Activated CD4-positive, alpha-beta T cell treated with anti-CD3 and anti-CD28 coated beads for 36 hours (primary cell): Measurements from ENCODE around the gene SLC40A1. TPM values are rescaled to one million over a fixed set of nuclear protein-coding genes. Genes with fewer than 3 reads are reported as not detected.

Experiments
- ATAC-seq: fragments of 200-7000 bp; cut with Tn5 transposase; one replicate; pipeline ENCODE4 v1.10.0; 2021; ENCODE audit warnings: mild to moderate bottlenecking, moderate library complexity
- CTCF ChIA-PET: fragments of 350-600 bp; sonication (Branson Sonifier 250); formaldehyde crosslinking; loops from one replicate; lab custom pipeline; 2021; ENCODE audit warnings: antibody characterized with exemption; lab: Charles Lee
- POLR2A ChIA-PET: fragments of 350-600 bp; sonication (Branson Sonifier 250); formaldehyde crosslinking; loops from one replicate; lab custom pipeline; 2021; ENCODE audit warnings: antibody characterized with exemption, inconsistent platforms; lab: Charles Lee
- DNase-seq: peaks from one replicate; pipeline ENCODE4 v3.0.0-alpha.2; 2020
- H3K27ac Mint-ChIP-seq: one replicate; pipeline ENCODE4 v1.8.0; 2021; ENCODE audit warnings: mixed read lengths
- H3K27me3 Mint-ChIP-seq: one replicate; pipeline ENCODE4 v1.8.0; 2021; ENCODE audit warnings: mixed read lengths
- H3K36me3 Mint-ChIP-seq: one replicate; pipeline ENCODE4 v1.8.0; 2021; ENCODE audit warnings: low read depth, mixed read lengths
- H3K4me1 Mint-ChIP-seq: one replicate; pipeline ENCODE4 v1.8.0; 2021; ENCODE audit warnings: mixed read lengths
- H3K4me3 Mint-ChIP-seq: one replicate; pipeline ENCODE4 v1.8.0; 2021; ENCODE audit warnings: mild to moderate bottlenecking, moderate library complexity, mixed read lengths
- H3K9me3 Mint-ChIP-seq: one replicate; pipeline ENCODE4 v1.8.0; 2021; ENCODE audit warnings: low read depth, mixed read lengths
- intact Hi-C, 2 experiments: fragments of 100-400 bp; cut with DNase I in 1 of 2; cut with micrococcal nuclease in 1 of 2; formaldehyde crosslinking; loops; one replicate each; pipeline versions ENCODE4 v1.14.2 to v1.15.1; 2022 to 2024; cut with DNase I, micrococcal nuclease
- total RNA-seq, 2 experiments: library from RNA; stranded (reverse); gene quantifications; one replicate each; pipeline ENCODE4 v1.2.3, GENCODE V29; 2021

SLC40A1 gene, protein sequence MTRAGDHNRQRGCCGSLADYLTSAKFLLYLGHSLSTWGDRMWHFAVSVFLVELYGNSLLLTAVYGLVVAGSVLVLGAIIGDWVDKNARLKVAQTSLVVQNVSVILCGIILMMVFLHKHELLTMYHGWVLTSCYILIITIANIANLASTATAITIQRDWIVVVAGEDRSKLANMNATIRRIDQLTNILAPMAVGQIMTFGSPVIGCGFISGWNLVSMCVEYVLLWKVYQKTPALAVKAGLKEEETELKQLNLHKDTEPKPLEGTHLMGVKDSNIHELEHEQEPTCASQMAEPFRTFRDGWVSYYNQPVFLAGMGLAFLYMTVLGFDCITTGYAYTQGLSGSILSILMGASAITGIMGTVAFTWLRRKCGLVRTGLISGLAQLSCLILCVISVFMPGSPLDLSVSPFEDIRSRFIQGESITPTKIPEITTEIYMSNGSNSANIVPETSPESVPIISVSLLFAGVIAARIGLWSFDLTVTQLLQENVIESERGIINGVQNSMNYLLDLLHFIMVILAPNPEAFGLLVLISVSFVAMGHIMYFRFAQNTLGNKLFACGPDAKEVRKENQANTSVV
- total RNA-seq: 1 to 10 TPM; 4.2 TPM

DNA sequence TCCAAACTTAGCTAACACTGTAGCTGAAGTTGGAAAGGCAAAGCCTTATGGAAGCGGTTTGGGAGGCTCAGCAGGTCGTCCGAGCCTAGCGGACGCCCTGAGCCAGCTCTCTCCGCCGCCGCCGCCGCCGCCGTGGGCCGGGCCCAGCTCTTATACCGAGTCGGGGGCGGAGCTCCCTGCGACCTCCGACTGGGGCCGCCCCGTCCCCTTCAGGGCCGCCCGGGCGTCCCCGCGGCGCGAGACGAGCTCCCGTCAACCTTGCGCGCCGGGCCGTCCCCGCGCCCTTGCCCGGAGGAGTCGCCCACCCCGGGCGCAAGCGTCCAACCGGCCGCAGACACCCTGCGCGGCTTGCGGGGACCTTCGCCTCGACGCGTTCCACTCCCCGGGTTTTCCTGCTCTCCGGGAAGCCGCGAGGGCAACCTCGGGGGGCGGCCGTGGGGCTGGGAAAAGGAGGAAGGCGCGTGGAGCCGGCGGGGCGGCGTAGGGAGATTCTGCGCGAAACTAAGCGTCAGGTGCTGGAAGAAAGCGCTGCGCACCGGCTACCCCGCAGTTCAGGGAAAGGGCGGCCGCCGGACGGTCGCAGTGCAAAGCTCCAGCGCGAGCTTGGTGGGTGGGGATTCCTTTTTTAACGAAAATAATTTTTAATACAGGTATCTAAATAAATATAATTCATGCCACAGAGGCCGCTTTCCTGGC is at the start of gene SLC40A1:
Gene SLC40A1, minus strand, starts transcription at position 129 of the 696 bp plus-strand sequence. CDS start 326 bp downstream, outside the sequence.
- H3K36me3 Mint-ChIP-seq: no peaks in the 10 kb centered on the region
- H3K27me3 Mint-ChIP-seq: peaks cover 16% of the 10 kb centered on the region
- ATAC-seq (peak; percentile 97), DNase-seq (peak; percentile 82)
- H3K4me1 Mint-ChIP-seq: peaks cover 41% of the 10 kb centered on the region
- no peaks in the 10 kb centered on the region for H3K9me3 Mint-ChIP-seq
- ChIA-PET POLR2A (interaction anchor here (0.6 to 0.9 kb wide), 3 partner anchors 13 to 82 kb away, joined by 4 to 11 read pairs (median 5); no protein-coding TSS in a partner anchor), CTCF (interaction anchor here (0.5 to 1.1 kb wide), 6 partner anchors 10 to 1915 kb away, joined by 3 to 6 read pairs (median 4); no protein-coding TSS in a partner anchor)
- intact Hi-C loops: loop anchor here (1.0 to 5.0 kb wide), 4 partner anchors 60 to 201 kb away; partner anchors contain the start of genes WDR75 (in 2 of the 2), ORMDL1 (in 1 of the 2) and PMS1 (in 1 of the 2)
- peak within 1 kb of the TSS; percentile 80 for H3K27ac Mint-ChIP-seq
- peak within 1 kb of the TSS; percentile 75 for H3K4me3 Mint-ChIP-seq

DNA sequence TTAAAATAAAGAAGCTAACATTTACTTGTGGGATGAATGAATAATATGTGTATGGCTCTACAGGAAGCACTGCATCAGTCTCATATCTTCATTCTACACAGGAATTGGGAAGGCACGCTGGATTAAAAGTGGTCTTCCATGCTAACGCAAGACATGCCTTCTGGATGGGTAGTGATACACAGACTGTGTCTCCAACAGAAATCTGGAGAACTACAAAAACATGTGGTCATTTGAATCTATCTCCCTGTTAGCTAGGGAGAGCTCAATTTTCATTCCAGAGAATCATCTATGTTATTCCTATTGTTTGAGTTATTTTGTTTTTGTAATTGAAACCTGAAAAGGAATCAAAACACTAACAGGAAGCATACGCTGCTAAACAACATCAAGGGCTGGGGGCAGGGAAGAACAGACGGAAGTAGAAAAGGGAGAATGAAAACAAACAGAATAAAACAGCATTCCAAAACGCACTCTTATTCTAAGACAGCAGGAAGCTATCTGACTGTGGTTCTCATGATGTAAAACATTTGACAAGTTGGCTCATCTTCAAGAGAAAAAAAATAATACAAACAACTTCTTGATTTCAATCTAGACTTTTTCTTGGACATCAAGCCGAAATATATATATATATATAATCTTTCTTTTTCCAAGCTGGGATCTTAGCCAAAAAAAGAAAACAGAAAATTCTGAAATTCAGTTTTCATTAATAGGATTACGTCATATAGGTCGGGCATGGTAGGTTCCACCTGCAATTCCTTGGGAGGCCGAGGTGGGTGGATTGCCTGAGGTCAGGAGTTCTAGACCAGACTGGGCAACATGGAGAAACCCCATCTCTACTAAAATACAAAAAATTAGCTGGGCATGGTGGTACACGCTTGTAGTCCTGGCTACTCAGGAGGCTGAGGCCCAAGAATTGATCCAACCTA is 49.2 kb upstream of the SLC40A1 start:
- H3K36me3 Mint-ChIP-seq: no peaks in the 10 kb centered on the region
- POLR2A ChIA-PET: no interaction called here
- H3K27ac Mint-ChIP-seq: no peak overlapping the region
- no peak for ATAC-seq
- H3K4me3 Mint-ChIP-seq: no peak overlapping the region
- no peaks in the 10 kb centered on the region for H3K9me3 Mint-ChIP-seq
- no peaks in the 10 kb centered on the region for H3K27me3 Mint-ChIP-seq
- CTCF ChIA-PET: interaction anchor here (1.3 to 1.9 kb wide), 2 partner anchors 10 to 14 kb away, joined by 4 to 5 read pairs; no protein-coding TSS in a partner anchor
- intact Hi-C loops: loop anchor here in 1 of 2 experiments (10.0 kb wide), 1 partner anchor 165 kb away; no protein-coding TSS in a partner anchor
- H3K4me1 Mint-ChIP-seq: peaks cover 13% of the 10 kb centered on the region
- DNase-seq: no peak

DNA sequence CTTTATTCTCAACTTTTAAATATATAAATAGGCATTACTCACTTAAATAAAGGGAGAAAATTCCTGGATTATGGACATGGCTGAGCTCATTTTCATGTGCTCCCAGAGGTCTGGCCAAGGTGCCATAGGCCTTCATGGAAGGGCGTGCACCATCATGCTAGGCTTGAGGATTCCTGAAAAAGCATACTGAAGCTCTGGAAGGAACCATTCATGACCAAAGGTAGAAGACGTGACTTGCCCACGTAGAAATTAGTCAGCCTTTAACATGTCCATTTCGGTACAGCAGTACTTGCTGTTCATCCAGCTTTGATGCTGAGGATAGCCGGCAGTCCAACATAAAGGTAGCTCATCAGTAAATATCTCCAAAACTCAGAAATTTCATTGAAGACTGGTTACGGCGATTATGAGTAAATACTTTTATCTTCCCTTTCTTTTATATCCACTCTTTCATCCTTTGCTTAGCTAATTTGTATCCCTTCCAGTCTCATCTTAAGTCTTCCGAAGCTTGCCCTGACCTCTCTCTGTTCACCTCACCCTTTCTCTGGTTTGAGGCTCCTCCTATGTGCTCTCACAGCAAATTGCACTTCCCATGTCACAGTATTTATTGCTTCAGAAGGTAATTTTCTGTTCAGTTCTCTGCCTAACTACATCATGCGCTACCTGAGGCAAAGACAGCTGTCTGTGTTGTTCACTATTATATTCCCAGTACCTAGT is 48.4 kb upstream of the SLC40A1 start:
- H3K27ac Mint-ChIP-seq: no peak overlapping the region
- POLR2A ChIA-PET: interaction anchor here (0.8 kb wide), 1 partner anchor 117 kb away, joined by 11 read pairs; no protein-coding TSS in a partner anchor
- H3K4me1 Mint-ChIP-seq: peaks cover 18% of the 10 kb centered on the region
- no peaks in the 10 kb centered on the region for H3K36me3 Mint-ChIP-seq
- CTCF ChIA-PET: interaction anchor here (1.3 to 1.9 kb wide), 2 partner anchors 9 to 14 kb away, joined by 4 to 5 read pairs; no protein-coding TSS in a partner anchor
- intact Hi-C loops: no loop called here
- ATAC-seq (no peak), DNase-seq (no peak)
- H3K27me3 Mint-ChIP-seq: no peaks in the 10 kb centered on the region
- H3K9me3 Mint-ChIP-seq: no peaks in the 10 kb centered on the region
- H3K4me3 Mint-ChIP-seq: no peak overlapping the region

DNA sequence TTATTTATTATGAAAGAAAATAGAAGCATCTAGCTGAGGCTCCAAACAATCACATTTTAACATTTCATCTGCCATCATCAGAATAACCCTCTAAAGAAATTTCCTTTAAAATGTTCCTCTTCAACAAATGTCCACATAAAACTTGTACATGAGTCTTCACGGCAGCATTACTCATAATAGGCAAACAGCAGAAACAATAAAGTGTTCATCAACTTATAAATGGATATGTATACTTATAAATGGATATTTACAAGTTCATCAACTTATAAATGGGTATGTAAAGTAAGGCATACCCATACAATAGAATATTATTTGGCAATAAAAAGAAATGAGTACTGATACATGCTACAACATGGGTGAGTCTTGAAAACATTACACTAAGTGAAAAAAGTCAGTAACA is 47.2 kb upstream of the SLC40A1 start:
- H3K36me3 Mint-ChIP-seq: no peaks in the 10 kb centered on the region
- CTCF ChIA-PET: no interaction called here
- no peak overlapping the region for H3K4me3 Mint-ChIP-seq

DNA sequence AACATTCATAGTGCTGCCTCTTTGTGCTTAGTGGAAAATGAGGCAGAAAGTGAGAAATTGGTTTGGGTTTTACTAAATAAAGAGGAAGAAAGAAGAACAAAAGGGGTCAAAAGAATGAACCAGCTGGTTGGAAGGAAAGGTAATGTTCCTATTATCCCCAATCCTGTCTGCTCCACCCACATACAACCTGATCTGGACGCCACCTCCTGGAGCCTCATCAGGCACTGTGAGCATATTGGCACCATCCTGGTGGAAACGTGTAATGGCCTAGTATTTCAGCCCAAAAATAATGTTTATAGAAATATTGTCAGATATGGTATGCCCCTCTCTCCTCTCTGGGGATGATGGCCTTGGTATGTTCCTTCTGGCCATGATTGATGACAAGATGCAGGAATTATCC is 45.0 kb upstream of the SLC40A1 start:
- no peak overlapping the region for H3K4me3 Mint-ChIP-seq
- H3K27me3 Mint-ChIP-seq: no peaks in the 10 kb centered on the region
- intact Hi-C loops: no loop called here
- no peak for ATAC-seq
- POLR2A ChIA-PET: no interaction called here
- no peak overlapping the region for H3K27ac Mint-ChIP-seq
- no peaks in the 10 kb centered on the region for H3K9me3 Mint-ChIP-seq
- DNase-seq: no peak
- H3K36me3 Mint-ChIP-seq: no peaks in the 10 kb centered on the region
- CTCF ChIA-PET: interaction anchor here (1.4 to 2.0 kb wide), 2 partner anchors 8 to 10 kb away, joined by 3 to 7 read pairs; no protein-coding TSS in a partner anchor
- H3K4me1 Mint-ChIP-seq: peaks cover 18% of the 10 kb centered on the region

More for the DNA sequence above, 47.2 kb upstream of the SLC40A1 start:
- peaks cover 18% of the 10 kb centered on the region for H3K4me1 Mint-ChIP-seq
- no peaks in the 10 kb centered on the region for H3K9me3 Mint-ChIP-seq
- DNase-seq (no peak), ATAC-seq (no peak)
- no peak overlapping the region for H3K27ac Mint-ChIP-seq
- POLR2A ChIA-PET: no interaction called here
- intact Hi-C loops: no loop called here
- H3K27me3 Mint-ChIP-seq: no peaks in the 10 kb centered on the region

DNA sequence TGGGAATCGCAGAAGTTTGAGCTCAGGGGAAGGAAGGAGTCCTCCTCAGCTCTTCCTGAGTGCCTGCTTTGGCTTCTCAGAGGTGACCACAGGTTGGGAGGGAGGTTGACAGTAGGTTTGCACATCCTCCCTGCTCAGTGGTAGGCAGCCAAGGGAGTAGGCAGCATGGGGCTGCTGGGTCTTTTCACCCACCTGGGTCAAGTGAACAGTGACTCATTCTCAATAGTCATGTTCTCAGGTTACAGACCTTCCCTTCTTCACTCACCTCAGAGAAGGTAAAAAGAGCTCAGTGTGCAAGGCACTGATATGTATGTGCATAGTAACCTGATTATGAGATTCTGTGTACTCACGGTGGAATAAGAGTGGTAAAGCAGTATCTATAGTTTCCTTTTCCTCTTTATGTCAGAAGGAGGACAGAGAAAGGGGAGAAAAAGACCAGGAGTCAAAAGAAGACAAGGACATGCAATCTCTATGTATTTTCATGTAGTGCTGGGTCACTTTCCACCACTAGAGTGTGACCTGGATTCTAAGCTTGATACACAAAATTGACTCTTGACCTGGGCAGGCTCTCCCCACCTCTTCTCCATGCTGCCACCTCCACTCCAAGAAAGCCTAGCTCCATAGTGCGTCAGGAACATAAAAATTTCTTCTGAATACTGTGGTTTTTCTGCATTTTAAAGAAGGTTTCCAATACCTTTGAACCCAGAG is 44.2 kb upstream of the SLC40A1 start:
- Mint-ChIP-seq H3K27me3 (no peaks in the 10 kb centered on the region), H3K36me3 (no peaks in the 10 kb centered on the region), H3K4me1 (peaks cover 18% of the 10 kb centered on the region), H3K9me3 (no peaks in the 10 kb centered on the region), H3K27ac (no peak overlapping the region), H3K4me3 (no peak overlapping the region)
- ATAC-seq (peak; percentile 57), DNase-seq (peak; percentile 6)
- ChIA-PET POLR2A (no interaction called here), CTCF (interaction anchor here (1.4 kb wide), 1 partner anchor 9 kb away, joined by 3 read pairs; no protein-coding TSS in a partner anchor)
- intact Hi-C loops: no loop called here

DNA sequence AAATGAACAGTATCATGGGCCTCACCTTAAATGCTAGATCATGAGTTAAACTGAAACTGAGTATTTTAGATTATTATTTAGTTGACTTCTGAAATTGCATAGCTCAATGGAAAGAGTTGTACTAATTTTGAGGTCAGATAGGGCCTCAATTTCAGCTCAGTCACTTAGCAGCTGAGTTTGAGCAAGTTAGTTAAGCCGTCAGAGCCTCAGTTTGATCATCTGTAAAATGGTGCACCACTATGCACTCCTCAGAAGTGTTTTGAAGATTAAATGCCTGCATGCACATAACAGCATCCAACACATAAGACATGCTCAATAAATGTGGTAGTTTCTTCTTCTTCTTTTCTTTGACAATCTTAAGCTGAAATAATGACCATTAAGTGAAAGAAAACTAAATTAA is 42.5 kb upstream of the SLC40A1 start:
- no peaks in the 10 kb centered on the region for H3K36me3 Mint-ChIP-seq
- CTCF ChIA-PET: interaction anchor here (1.4 kb wide), 1 partner anchor 12 kb away, joined by 3 read pairs; no protein-coding TSS in a partner anchor
- H3K27me3 Mint-ChIP-seq: no peaks in the 10 kb centered on the region
- H3K27ac Mint-ChIP-seq: no peak overlapping the region
- DNase-seq (no peak), ATAC-seq (no peak)
- no peak overlapping the region for H3K4me3 Mint-ChIP-seq
- intact Hi-C loops: no loop called here
- no peaks in the 10 kb centered on the region for H3K9me3 Mint-ChIP-seq
- peaks cover 18% of the 10 kb centered on the region for H3K4me1 Mint-ChIP-seq
- POLR2A ChIA-PET: no interaction called here

DNA sequence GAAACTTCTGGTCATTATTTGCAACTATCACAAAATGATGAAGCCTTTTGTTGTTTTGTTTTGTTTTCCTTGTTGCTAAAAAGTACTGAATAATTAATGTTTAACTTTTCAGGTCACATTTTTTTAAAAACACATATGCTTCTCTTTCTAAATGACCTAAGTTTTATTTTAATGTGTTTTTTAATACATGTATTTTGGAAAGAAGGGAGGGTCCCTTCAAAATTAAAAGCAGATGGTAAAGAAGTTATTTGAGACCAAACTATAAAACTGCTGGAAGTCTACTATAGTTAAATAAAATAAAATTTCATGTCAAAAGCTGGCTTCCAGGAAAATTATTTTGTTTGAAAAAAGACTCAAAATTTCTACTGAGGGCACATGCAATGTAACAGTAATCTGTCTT is 41.2 kb upstream of the SLC40A1 start:
- POLR2A ChIA-PET: no interaction called here
- Mint-ChIP-seq H3K27me3 (no peaks in the 10 kb centered on the region), H3K36me3 (no peaks in the 10 kb centered on the region), H3K4me3 (no peak overlapping the region), H3K4me1 (peaks cover 18% of the 10 kb centered on the region), H3K27ac (no peak overlapping the region), H3K9me3 (no peaks in the 10 kb centered on the region)
- ATAC-seq (no peak), DNase-seq (no peak)
- CTCF ChIA-PET: no interaction called here
- intact Hi-C loops: no loop called here

DNA sequence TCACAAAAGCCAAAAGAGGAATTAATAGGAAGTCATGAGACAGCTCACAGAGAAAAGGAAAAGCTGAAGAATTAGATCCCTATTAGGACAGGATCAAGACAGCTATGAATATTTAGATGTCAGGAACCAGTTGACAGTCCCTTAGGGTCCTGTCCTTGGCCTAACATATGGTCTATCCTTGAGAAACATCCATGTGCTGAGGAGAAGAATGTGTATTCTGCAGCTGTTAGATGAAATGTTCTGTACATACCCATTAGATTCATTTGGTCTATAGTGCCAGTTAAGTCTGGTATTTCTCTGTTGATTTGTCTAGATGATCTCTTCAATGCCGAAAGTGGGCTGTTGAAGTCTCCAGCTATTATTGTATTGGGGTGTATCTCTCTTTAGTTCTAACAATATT is 37.6 kb upstream of the SLC40A1 start:
- ChIA-PET CTCF (interaction anchor here (1.0 kb wide), 1 partner anchor 9 kb away, joined by 3 read pairs; no protein-coding TSS in a partner anchor), POLR2A (no interaction called here)
- H3K9me3 Mint-ChIP-seq: no peaks in the 10 kb centered on the region
- ATAC-seq (no peak), DNase-seq (no peak)
- H3K27me3 Mint-ChIP-seq: peaks cover 2% of the 10 kb centered on the region
- H3K36me3 Mint-ChIP-seq: no peaks in the 10 kb centered on the region
- no peaks in the 10 kb centered on the region for H3K4me1 Mint-ChIP-seq
- no peak overlapping the region for H3K27ac Mint-ChIP-seq
- no peak overlapping the region for H3K4me3 Mint-ChIP-seq
- intact Hi-C loops: no loop called here
